ENCODE data around the gene GARIN5A.
"Not testable (repeated sequence)": the region's sequence is repeated elsewhere in the genome, so short reads cannot be mapped to it uniquely, and the experiment has no call there.

GARIN5A gene

DNA sequence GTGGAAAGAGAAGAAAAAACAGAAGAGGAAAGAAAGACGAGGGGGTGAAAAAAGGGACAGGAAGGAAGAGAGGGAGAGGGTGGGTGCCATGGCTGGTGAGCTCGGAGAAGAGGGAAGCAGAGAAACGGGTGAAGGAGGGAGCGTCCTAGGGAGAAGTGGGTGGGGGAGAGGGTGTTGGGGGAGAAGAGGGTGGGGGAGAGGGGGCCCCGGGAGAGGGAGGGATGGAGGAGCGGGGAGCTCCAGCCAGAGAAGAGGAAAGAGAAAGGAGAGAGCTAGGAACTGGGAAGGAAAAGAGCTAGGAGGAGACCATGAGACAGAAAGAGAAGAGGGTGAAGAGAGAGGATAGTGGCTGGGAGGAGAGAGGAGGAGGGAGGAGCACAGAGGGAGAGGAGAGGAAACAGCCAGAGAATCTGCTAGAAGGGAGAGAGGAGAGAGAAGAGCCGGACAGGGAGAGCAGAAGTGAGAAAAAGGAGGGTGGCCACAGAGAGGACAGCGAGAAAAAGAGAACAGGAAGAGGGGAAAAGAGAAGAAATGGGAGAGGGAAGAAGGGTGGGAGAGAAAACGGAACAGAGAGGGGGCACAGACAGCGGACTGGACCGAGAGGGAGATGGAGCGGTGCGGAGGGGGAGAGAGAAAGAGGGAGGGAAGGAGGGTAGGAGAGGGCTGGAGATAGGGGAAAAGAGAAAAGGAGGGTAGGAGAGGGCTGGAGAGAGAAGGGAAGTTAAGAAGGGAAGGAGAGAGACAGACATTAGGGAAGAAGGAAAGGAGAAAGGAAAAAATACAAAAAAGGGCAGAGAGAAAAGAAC lies 11.9 kb upstream of the GARIN5A start:
- DNase-seq (ENCODE audit: low read depth in 3 of 3) = no peak

DNA sequence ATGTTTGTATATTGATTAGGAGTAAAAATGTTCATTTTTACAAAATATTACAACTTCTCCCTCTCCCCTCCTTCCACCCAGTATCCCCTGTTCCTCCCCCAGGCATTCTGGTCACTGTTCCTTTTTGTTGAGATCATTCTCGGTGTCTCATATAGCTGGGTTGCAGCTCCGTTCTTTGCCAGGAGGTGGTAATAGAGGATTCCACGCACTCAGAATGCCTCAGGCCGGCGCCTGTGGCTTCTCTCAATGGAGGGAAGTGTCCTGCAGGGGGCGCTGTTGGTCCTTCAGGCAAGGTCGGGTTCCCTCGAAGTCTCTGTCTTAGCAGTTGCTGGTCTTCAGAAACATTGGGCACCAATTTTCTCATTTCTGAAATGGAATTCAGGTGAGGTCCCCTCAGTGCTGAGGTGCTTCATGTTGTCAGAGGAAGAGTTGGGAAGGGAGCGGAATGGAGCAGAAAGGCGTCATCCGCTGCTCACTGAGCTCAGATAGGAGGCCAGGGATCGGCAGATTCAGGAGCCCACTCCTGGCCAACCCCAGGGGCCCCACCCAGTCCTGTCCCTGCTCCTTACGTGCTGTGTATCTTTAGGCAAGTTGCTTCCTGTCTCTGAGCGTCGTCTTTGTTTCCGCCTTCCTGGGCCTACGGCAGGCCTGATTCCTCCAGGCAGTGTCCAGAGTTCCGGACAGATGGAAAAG lies 10.3 kb upstream of the GARIN5A start:
- no peak for DNase-seq (ENCODE audit: low read depth in 3 of 3)

DNA sequence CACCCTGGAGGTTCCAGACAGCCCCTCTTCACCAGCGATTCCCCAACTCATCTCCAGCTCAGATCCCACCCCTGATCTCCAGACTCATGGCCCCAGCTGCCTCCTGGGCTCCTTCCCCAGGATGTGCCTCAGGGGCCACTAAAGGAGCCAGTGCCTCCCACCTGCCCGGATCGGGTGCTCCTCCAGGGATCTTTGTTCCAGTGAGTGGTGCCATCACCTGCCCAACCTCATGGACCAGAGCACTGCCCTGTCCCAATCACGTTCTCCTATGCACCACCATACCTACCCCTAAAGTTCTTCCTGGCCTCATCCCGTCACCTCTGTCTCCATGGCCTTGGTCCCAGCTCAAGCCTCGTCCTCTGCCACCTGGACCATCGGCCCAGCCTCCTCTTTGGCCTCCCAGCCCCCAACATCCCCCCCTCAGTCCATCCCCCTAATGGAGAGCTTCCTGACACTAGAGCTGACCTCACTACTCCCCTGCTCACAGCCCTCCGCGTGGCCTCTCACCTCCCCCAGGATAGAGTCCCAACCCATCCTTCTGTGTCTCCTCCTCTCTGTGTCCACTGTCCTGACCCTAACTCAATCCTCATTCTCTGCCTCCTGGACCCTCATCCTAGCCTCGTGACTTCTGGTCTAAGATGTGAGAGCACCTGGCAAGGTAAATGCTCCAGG lies 8.8 kb upstream of the GARIN5A start:
- no peak for DNase-seq (ENCODE audit: low read depth in 3 of 3)

DNA sequence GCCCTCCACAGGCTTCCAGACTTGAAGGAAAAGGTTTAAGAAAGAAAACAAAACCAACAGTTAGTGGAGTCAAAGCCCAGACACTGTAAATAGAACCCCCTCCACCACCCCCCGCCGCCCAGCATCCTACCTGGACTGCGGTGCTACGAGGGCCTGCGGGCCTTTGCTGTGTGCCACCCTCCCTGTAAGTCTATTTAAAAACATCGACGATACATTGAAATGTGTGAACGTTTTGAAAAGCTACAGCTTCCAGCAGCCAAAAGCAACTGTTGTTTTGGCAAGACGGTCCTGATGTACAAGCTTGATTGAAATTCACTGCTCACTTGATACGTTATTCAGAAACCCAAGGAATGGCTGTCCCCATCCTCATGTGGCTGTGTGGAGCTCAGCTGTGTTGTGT lies 6.3 kb upstream of the GARIN5A start:
- DNase-seq (ENCODE audit: low read depth in 3 of 3) = no peak

DNA sequence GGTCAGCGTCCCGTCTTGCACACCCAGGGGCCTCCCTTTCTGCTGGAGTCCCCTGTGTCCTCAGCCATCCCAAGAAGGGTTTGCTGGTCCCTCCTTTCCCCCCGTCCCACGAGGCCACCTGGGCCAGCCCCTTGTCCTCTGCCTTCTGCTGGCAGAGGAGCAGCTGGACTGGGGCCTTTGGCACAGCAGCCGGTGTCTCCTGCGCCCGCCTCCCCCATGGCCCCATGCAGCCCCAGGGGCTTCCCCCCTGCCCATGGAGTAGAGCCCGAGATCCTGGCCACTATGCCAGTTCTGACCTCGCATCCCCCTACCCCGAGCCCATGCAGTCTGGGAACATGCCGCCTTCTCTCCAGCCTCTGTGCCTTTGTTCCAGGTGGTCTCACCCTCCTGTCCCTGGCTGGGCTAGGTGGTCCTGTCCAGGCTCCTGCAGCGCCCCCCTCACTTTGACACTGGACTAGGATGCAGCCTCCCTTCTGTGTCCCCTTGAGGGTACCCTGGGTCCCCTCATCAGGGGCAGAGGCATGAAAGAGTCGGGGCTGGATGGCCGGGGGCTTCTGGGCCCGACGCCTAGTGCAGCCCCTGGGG lies 5.7 kb upstream of the GARIN5A start:
- DNase-seq (ENCODE audit: low read depth in 3 of 3) = no peak

DNA sequence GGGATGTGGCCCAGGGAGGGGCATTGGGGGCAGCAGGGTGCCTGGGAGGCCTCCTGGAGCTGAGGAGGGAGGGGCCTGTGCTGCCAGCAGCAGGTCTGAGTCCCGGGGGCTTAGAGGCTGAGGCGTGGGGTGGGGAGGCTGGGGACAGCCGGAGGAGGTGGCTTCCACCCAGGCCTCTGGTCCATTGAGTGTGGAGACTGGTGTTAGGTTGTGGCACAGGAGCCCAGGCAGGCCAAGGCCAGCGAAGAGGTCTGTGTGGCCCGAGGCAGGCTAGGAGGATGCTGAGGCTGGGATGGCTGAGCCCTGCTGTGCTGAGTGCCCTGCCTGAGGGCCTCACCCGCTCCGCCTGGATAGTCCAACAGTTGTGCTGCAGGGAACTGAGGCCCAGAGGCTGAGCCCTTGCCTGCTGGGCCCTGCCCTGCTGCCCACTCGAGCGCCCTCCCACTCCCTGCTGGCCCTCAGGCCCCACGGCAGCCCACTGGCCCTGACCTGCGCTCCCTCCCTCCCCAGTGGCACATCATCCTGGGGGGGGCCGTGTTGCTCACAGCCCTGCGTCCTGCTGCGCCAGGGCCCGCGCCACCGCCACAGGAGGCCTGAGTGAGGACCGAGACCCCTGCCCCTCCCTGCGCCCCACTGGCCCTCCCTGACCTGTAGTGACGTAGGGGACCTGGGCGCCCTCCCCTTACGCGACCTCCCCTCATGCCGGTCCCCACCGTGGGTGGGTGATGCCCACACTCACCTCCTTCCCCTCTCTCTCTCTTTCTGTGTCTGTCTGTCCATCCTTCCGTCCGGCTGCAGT lies 4.9 kb upstream of the GARIN5A start:
- no peak for DNase-seq (ENCODE audit: low read depth in 3 of 3)

DNA sequence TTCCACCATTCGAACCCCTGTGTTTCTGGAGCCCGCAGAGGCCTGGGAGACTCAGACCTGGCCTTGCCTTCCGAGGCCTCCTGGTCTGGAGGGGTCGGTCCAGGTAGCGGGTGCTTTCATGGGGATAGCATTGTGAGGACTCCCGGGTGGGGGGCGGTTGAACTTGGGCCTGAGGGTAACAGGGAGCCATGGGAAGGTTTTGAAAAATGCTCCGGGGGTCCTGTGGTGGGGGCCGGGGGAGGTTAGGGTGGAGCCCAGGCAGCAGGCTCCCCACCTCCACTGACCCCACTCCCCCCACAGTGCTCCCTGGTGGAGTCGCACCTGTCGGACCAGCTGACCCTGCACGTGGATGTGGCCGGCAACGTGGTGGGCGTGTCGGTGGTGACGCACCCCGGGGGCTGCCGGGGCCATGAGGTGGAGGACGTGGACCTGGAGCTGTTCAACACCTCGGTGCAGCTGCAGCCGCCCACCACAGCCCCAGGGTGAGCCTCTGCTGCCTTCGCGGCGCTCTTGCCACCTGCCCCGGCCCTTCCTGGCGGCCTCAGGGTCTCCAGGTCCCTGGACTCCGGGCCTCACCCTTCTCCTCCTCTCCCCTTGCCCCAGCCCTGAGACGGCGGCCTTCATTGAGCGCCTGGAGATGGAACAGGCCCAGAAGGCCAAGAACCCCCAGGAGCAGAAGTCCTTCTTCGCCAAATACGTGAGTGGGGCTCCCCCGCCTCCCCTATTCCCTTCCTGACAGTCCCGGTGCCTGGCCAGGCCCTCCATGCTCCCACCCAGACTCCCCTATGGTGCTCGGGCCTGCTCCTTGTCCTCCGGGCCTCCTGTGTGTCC lies 3.8 kb upstream of the GARIN5A start:
- DNase-seq (ENCODE audit: low read depth in 3 of 3) = no peak

DNA sequence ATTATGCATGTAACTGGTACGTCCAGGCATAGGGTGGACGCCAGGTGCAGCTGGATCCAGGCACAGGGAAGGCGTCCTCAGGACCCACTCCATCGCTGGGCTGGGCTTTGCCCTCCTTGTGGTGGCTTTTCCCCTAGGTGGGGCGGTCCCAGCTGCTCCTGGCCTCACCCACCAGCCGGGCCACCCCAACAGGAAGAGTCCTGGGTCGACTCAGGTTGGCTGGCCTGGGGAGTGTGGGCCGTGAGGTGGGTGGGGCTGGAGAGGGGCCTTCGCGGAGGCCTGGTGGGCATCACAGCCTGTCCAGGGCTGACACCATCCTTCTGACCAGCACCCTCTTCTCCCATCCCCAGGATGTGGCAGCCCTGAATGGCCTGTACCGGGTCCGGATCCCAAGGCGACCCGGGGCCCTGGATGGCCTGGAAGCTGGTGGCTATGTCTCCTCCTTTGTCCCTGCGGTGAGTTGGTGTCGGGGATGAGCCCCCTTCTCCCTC lies 3.2 kb upstream of the GARIN5A start:
- DNase-seq (ENCODE audit: low read depth in 3 of 3) = no peak

DNA sequence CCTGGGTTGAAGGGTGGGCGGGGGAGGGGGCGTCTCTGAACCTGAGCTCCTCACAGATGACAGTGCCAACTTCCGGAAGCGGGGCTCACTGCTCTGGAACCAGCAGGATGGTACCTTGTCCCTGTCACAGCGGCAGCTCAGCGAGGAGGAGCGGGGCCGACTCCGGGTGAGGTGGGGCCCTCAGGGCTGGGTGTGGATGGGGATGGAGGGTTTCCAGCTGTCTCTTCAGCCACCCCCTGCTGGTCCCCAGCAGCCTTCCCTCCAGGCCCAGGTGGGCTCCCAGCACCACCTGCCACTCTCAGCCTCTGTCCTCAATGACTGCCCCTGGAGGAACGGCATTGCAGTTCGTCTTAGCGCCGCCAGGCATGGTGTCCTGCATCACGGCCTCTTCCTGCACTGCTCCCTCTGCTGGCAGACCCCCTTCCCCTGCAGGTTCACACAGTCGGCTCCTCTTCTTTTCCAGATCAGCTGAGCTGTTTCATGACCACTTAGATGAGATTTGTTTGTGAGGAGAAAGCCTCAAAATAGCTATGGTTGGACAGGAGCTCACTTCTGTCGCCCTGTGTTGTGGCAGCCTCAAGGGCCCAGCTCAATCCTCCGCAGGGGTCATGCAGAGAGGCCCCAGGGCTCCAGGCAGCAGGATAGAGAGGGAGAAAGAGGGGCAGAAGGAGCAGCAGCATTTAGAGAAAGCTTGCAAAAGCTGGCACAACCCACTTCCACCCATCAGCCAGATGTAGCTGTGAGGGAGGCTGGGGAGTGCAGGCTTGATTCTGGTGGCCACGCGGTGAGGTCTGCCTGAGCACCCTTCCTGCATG lies 2.5 kb upstream of the GARIN5A start:
- no peak for DNase-seq (ENCODE audit: low read depth in 3 of 3)

DNA sequence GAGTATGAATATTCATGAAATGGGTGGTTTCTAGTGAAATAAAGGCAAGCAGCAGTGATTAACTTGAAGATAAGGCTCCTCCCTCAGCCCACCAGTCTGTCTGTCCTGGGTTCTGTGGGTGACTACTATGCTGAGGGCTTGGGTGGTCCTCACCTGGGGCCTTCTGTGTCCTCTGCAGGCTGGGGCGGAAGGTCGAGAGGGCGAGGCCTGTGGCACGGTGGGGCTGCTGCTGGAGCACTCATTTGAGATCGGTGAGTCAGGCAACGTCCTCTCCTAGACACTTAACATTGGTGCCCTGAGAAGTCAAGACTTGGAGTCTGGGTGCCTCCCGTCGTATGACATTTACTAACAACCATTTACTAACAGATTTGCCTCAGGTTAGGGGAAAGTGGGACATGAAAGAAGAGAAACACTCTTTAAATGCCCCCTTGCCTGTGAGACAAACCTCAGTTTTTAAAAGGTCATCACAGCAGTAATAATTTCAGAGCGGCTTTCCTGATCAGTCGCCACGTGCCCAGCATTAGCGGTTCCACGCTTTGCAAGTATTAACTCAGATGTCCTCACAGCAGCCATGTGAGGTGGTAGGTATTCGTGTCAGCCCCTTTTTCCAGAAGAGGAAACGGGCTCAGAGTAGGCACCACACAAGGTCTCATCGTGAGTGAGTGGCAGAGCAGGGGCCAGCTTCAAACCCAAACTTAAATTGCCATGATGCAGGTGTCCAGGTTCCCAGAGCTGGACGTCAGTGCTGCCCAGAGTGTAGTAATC lies 1.3 kb upstream of the GARIN5A start:
- no peak for DNase-seq (ENCODE audit: low read depth in 3 of 3)

DNA sequence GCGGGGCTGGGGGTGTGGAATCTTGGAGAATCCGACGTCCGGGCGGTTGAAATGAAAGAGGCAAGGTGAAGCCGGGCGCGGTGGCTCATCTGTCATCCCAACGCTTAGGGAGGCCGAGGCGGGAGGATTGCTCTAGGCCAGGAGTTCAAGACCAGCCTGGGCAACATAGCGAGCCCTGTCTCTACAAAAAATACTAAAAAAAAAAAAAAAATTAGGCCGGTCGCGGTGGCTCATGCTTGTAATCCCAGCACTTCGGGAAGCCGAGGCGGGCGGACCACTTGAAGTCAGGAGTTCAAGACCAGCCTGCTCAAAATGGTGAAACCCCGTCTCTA lies 225 bp upstream of the GARIN5A start:
- DNase-seq (ENCODE audit: low read depth in 3 of 3) = no peak

DNA sequence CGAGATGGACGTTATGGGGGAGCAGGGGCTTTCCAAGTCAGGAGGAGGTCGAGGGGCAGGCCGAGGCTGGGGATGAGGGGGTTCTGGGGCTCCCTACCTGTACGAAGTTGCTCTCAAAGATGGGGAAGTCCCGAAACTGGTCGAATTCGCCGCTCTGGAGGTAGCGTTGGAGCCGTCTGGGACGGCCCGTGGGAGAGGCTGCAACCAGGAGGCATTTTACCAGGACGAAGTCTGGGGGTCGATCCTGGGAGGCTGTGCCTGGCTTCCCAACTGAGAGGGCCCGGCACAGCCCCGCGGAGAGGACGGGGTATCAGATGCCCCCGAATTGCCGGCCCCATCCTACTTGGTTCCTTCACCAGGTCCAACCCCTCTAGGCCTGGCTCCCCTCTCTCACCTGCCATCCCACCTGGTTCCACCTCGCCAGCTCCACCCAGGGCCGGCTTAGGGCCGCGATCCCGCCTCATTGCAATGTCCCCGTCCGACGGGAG lies 868 bp downstream of the GARIN5A start:
- DNase-seq (ENCODE audit: low read depth in 3 of 3) = no peak

DNA sequence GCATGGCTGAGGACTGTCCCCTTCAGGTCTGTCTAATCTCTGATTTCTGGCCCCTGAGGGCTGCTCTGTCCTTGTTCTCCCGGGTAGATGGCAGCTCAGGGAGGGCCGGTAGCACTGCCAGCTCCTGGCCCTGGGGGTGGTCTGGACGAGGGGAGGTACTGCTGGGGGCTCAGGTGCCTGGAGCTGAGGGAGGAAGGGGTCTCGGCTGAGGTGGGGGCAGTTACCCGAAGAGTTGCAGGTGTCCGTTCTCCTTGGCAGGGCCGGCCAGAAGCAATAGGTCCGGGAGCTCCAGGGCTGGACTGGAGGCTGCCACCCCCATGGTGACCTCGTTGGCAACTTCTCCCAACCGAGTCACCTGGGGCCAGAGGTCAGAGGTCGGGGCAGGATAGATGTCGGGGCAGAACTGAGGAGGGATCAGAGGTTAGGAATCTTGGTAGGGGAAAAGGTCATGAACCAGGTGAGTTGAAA lies 1.5 kb downstream of the GARIN5A start:
- DNase-seq (ENCODE audit: low read depth in 3 of 3) = no peak

DNA sequence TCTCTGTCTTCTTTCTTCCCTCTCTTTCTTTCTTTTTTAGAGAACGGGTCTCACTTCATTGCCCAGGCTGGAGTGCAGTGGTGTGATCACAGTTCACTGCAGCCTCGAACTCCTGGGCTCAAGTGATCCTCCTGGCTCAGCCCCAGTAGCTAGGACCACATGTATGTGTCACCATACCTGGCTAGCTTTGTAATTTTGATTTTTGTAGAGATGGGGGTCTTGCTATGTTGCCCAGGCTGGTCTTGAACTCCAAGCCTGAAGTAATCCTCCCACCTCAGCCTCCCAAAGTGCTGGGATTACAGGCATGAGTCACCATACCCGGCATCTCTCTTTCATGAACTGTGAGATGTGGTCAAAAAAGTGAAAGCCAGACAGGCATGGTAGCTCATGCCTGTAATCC lies 3.3 kb downstream of the GARIN5A start:
- not testable (repeated sequence) for DNase-seq (ENCODE audit: low read depth in 3 of 3)

DNA sequence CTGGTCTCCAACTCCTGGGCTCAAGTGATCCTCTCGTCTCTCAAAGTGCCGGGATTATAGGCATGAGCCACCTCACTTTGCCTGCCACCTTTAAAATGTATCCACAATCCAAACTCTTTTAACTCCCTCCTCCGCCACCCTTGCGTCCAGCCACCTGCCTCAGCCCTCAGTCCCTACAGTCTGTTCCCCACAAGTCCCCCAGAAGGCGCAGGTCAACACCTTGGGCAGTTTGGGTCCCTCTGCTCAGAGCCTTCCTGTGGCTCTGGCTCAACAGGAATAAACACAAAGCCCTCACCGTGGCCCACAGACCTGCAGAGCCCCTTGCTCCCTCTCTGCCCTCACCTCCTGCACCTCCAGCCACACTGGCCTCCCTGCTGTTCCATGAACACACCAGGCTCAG lies 7.8 kb downstream of the GARIN5A start:
- no peak for DNase-seq (ENCODE audit: low read depth in 3 of 3)

DNA sequence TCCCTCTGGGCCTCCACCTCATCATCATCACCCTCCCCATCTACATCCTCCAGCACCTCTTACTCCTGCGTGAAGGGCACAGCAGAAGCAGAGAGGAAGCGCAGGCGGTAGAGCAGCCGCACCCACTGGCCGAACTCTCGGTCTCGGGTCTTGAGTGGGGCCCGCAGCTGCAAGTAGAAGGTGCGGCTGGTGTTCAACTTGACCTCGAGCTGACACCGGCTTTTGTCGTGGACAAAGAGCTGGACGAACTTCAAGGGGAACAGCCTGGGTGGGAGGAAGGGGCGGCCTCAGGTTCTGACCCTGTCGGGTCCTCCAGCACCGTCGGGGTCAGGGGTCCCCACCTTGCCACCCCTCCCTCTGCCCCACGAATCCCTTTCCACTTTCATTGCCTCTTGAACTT lies 9.1 kb downstream of the GARIN5A start:
- DNase-seq (ENCODE audit: low read depth in 3 of 3) = no peak

DNA sequence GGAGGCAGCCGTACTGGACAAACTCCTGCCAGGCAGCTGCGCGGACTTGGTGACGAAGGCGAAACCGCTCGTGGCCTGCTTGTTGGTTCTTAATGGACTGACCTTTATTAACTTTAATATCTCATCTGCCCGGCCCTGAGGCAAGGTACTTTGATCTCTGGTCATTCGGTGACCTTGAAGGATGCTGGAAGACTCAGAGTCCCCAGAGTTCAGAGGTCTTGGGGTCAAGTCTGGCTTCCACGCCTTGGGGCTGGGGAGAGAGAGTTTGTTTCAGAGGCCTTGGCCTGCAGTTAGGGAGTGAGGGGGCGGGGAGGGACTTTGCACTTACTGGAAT lies 10.0 kb downstream of the GARIN5A start:
- no peak for DNase-seq (ENCODE audit: low read depth in 3 of 3)

DNA sequence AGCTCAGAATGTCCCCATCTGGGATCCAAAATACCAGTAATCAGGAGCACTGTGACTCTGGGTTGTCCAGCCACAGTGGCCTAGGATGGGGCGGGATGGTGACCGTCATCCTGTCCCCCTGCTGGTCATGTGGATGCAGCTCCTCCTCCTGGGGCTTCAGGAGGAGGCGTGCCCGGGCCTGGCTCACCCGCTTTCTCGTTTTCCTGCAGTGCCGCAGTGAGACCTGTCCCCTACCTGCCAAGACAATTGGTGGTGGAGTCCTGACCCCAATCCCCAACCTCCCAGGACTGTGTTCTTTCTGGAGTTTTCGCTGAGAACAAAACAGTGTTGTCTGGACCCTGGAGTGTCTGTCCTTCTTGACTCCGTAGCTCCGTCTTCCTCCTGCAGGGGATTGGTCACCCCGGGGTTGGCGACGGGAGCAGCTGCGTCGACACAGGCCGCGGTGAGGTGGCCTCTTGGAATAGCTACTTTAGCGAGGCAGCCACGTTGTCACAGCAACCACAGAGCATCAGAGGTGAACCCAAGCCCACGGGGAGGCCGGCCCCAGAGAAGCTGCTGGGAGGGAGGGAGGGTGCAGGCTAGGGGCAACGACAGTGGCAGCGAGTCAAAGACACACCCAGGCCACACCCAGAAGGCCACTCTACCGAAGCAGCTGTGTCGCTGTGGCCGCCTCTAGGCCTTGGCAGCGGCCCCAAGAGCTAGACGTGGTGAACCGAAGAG lies 10.5 kb downstream of the GARIN5A start:
- no peak for DNase-seq (ENCODE audit: low read depth in 3 of 3)
